K562 (cell line): Measurements from ENCODE around the gene SLPI. TPM values are rescaled to one million over a fixed set of nuclear protein-coding genes. Genes with fewer than 3 reads are reported as not detected.

Experiments used
- ATAC-seq: fragments of 200-7000 bp; cut with Tn5 transposase; 3 replicates; pipeline ENCODE4 v1.9.1; 2020; ENCODE audit warnings: moderate library complexity
- BruUV-seq: library from RNA; stranded (reverse); fragments of 400-500 nt; replicated peaks from 2 replicates; lab custom pipeline; 2021; lab: Mats Ljungman, UMichigan
- CTCF ChIA-PET: fragments of 300-600 bp; formaldehyde crosslinking; extraction: SDS; loops from one replicate; lab custom pipeline; 2021; ENCODE audit warnings: low intra/inter-chr PET ratio; lab: Yijun Ruan, JAX
- POLR2A ChIA-PET: fragments of 300-600, 350-650 bp; sonication (Branson Sonifier 250); formaldehyde crosslinking; extraction: SDS; loops from one replicate; lab custom pipeline; 2021; ENCODE audit warnings: antibody characterized with exemption, inconsistent platforms; lab: Yijun Ruan, JAX
- DNase-seq, 4 experiments: peaks; one replicate each; pipeline versions ENCODE4 v3.0.0 to v3.0.0-alpha.2; 2011 to 2018; ENCODE audit warnings: low spot score in 3 of 4, mixed read lengths in 3 of 4; ENCODE audit errors: extremely low read depth in 1 of 4
- FAIRE-seq: peaks from 2 replicates; lab custom pipeline; 2011; peaks lifted over from hg19 to GRCh38; lab: Jason Lieb, UNC
- H2AFZ ChIP-seq: 2 replicates; pipeline ENCODE4 v1.6.0; 2011; ENCODE audit warnings: low read depth, low read length, control low read depth, inconsistent platforms
- H3K27ac ChIP-seq: fragments of 200-600 bp; 3 replicates; pipeline ENCODE4 v1.8.0; 2011; ENCODE audit warnings: low read depth, mild to moderate bottlenecking, control low read depth, inconsistent platforms, low read length, moderate library complexity, mixed read lengths; ENCODE audit errors: extremely low read depth
- H3K27me3 ChIP-seq, 2 experiments: fragments of 300-600 bp in 1 of 2; 2 replicates in 1 of 2; 3 replicates in 1 of 2; pipeline versions ENCODE4 v1.6.0 to v1.8.0; 2011; ENCODE audit warnings: inconsistent platforms in 2 of 2, low read length in 2 of 2, mild to moderate bottlenecking in 1 of 2, mixed read lengths in 1 of 2, moderate library complexity in 1 of 2; ENCODE audit not compliant: control insufficient read depth in 2 of 2, insufficient read depth in 2 of 2
- H3K36me3 ChIP-seq: fragments of 300-600 bp; 3 replicates; pipeline ENCODE4 v1.8.0; 2011; ENCODE audit warnings: mild to moderate bottlenecking, low read length, inconsistent platforms; ENCODE audit not compliant: control insufficient read depth, insufficient read depth
- H3K4me1 ChIP-seq, 2 experiments: fragments of 200-600 bp in 1 of 2; replicated peaks in 1 of 2; 2 replicates in 1 of 2; 3 replicates in 1 of 2; pipeline versions ENCODE4 v1.5.1 to v1.8.0; 2011; ENCODE audit warnings: inconsistent platforms in 2 of 2, low read length in 2 of 2, mild to moderate bottlenecking in 1 of 2, mixed read lengths in 1 of 2, moderate library complexity in 1 of 2; ENCODE audit not compliant: control insufficient read depth in 2 of 2, insufficient read depth in 2 of 2
- H3K4me2 ChIP-seq: 2 replicates; pipeline ENCODE4 v1.6.1; 2011; ENCODE audit warnings: low read length, control low read depth, inconsistent platforms, mixed read lengths; ENCODE audit not compliant: insufficient read depth
- H3K4me3 ChIP-seq: fragments of 200-600 bp; sonication (generic), shearing (Covaris generic); 2 replicates; pipeline ENCODE4 v1.5.1; 2016; ENCODE audit warnings: control low read depth, inconsistent platforms
- H3K79me2 ChIP-seq: fragments of 200-600 bp; 3 replicates; pipeline ENCODE4 v1.8.0; 2011; ENCODE audit warnings: low read length, inconsistent platforms; ENCODE audit not compliant: control insufficient read depth, insufficient read depth
- H3K9ac ChIP-seq, 2 experiments: 2 replicates each; pipeline versions ENCODE4 v1.6.0 to v1.6.1; 2011; ENCODE audit warnings: low read depth in 2 of 2, low read length in 2 of 2, control low read depth in 1 of 2, inconsistent platforms in 1 of 2, mild to moderate bottlenecking in 1 of 2, mixed read lengths in 1 of 2; ENCODE audit not compliant: insufficient read depth in 1 of 2
- H3K9me1 ChIP-seq: one replicate; pipeline ENCODE4 v1.6.0; 2011; ENCODE audit warnings: inconsistent platforms, mild to moderate bottlenecking, low read length, moderate library complexity; ENCODE audit not compliant: control insufficient read depth, insufficient read depth
- H3K9me3 ChIP-seq: replicated peaks from 2 replicates; pipeline ENCODE4 v1.5.1; 2011; ENCODE audit warnings: low read depth, low read length, inconsistent platforms; ENCODE audit not compliant: control insufficient read depth, insufficient read depth
- H4K20me1 ChIP-seq: replicated peaks from 2 replicates; pipeline ENCODE4 v1.6.1; 2011; ENCODE audit warnings: low read length, inconsistent platforms, mixed read lengths; ENCODE audit not compliant: control insufficient read depth, insufficient read depth
- CBFB ChIP-seq: sonication (generic); formaldehyde crosslinking; IDR thresholded peaks from 2 replicates; pipeline ENCODE4 v1.4.0; 2020; ENCODE audit warnings: mild to moderate bottlenecking, missing genetic modification reagents
- CREB3L1 ChIP-seq: fragments of 450-650 bp; IDR thresholded peaks from 2 replicates; pipeline ENCODE4 v1.6.1; 2014; ENCODE audit warnings: low read depth, mild to moderate bottlenecking, moderate library complexity, borderline replicate concordance
- EGR1 ChIP-seq: fragments of 450-650 bp; conservative IDR thresholded peaks from 2 replicates; pipeline ENCODE4 v1.6.1; 2017; ENCODE audit warnings: mild to moderate bottlenecking
- KDM4B ChIP-seq, 2 experiments: fragments of 450-650 bp in 1 of 2; sonication (generic) in 1 of 2; IDR thresholded peaks; 2 replicates each; pipeline ENCODE4 v1.6.1; 2016 to 2017; ENCODE audit warnings: borderline replicate concordance in 2 of 2, antibody characterized with exemption in 1 of 2, low read depth in 1 of 2, mild to moderate bottlenecking in 1 of 2
- MAFG ChIP-seq: fragments of 450-650 bp; conservative IDR thresholded peaks from 2 replicates; pipeline ENCODE4 v1.6.1; 2016; ENCODE audit warnings: missing genetic modification characterization, missing compliant biosample characterization
- NFE2 ChIP-seq: IDR thresholded peaks from 2 replicates; pipeline ENCODE4 v1.6.1; 2014; ENCODE audit warnings: antibody characterized with exemption, low read depth
- PREB ChIP-seq: sonication (generic); formaldehyde crosslinking; IDR thresholded peaks from 2 replicates; pipeline ENCODE4 v1.8.1; 2023; ENCODE audit warnings: mild to moderate bottlenecking, missing genetic modification reagents
- SOX6 ChIP-seq: fragments of 450-650 bp; IDR thresholded peaks from 2 replicates; pipeline ENCODE4 v1.6.1; 2014; ENCODE audit warnings: mild to moderate bottlenecking
- SP1 ChIP-seq: sonication (generic); formaldehyde crosslinking; IDR thresholded peaks from 2 replicates; pipeline ENCODE4 v1.8.1; 2022; ENCODE audit warnings: mild to moderate bottlenecking, missing genetic modification reagents
- TCF15 ChIP-seq: fragments of 250-450 bp; sonication (Bioruptor Pico); IDR thresholded peaks from 2 replicates; pipeline ENCODE4 v1.8.0; 2022; ENCODE audit warnings: moderate library complexity, mild to moderate bottlenecking, inconsistent platforms
- TSC22D4 ChIP-seq: fragments of 450-650 bp; IDR thresholded peaks from 2 replicates; pipeline ENCODE4 v1.6.1; 2016; ENCODE audit warnings: missing genetic modification characterization, missing biosample characterization, control low read depth
- WGBS: fragments of 100-300 bp; shearing (Covaris generic); methylation state at CpG from one replicate; pipeline ENCODE4 v1.1.6; 2016; ENCODE audit warnings: low coverage, mixed read lengths; ENCODE audit not compliant: insufficient coverage; ENCODE audit errors: missing lambda C conversion rate; 5-methylcytosine and 5-hydroxymethylcytosine counted together
- in situ Hi-C: fragments of 300-500 bp; cut with MboI; formaldehyde crosslinking; loops from 4 replicates; pipeline ENCODE4 v1.15.0; 2018; ENCODE audit warnings: inconsistent platforms, mixed read lengths
- intact Hi-C: fragments of 100-400 bp; cut with micrococcal nuclease; formaldehyde crosslinking; loops from 2 replicates; pipeline ENCODE4 v1.14.2; 2022
- polyA plus RNA-seq, 8 experiments: library from polyadenylated mRNA; depleted of rRNA in 4 of 8; stranded (reverse) in 5 of 8; unstranded in 3 of 8; fragments of >200 nt; fragmentation: Nextera tagmentation in 2 of 8; fragmentation: Illumina TruSeq in 1 of 8; extraction: Ambion mirVana in 2 of 8; extraction: Trizol in 1 of 8; gene quantifications; 2 replicates each; pipeline versions ENCODE4 v1.2.1 to v1.2.3, GENCODE V29; 2011 to 2014; ENCODE audit warnings: inconsistent platforms in 1 of 8, missing spikeins in 1 of 8
- total RNA-seq, 7 experiments: library from RNA; depleted of rRNA in 6 of 7; stranded (reverse); fragments of >200 nt in 6 of 7; fragmentation: Illumina TruSeq in 2 of 7; extraction: Trizol in 2 of 7; gene quantifications; 2 replicates each; pipeline versions ENCODE4 v1.2.1 to v1.2.3, GENCODE V29; 2011 to 2021; ENCODE audit warnings: low replicate concordance in 1 of 7
- TF ChIP-seq, protein P1 (sequence below): sonication (generic); formaldehyde crosslinking; IDR thresholded peaks from 2 replicates; pipeline ENCODE4 v1.8.1; 2023; ENCODE audit warnings: mild to moderate bottlenecking, missing genetic modification reagents
- TF ChIP-seq, protein P2 (sequence below), 2 experiments: IDR thresholded peaks; 2 replicates each; pipeline ENCODE4 v1.6.1; 2011; ENCODE audit warnings: borderline replicate concordance in 1 of 2, control low read depth in 1 of 2, low read depth in 1 of 2, low read length in 1 of 2, mild to moderate bottlenecking in 1 of 2, mixed read lengths in 1 of 2, moderate library complexity in 1 of 2; ENCODE audit not compliant: insufficient read depth in 1 of 2, insufficient read length in 1 of 2, poor library complexity in 1 of 2, severe bottlenecking in 1 of 2; ENCODE audit errors: extremely low read depth in 1 of 2

Gene SLPI
- total and polyA plus RNA-seq, 9 of the 15 experiments (the other 6 are each of a cell fraction or from before 2014, with no cell fraction given) = 0.78 TPM; not detected in 8

- no peak overlapping the region for H3K9ac ChIP-seq
- H4K20me1 ChIP-seq = no peaks in the 10 kb centered on the region
- CTCF ChIA-PET = no interaction called here
- H3K4me1 ChIP-seq = no peaks in the 10 kb centered on the region
- H3K36me3 ChIP-seq = no peaks in the 10 kb centered on the region
- no peaks in the 10 kb centered on the region for H3K9me1 ChIP-seq
- H3K9me3 ChIP-seq = no peaks in the 10 kb centered on the region
- WGBS = 1% methylated on average over 5 of the region's 6 CpGs
- intact Hi-C loops (no loop called here), in situ Hi-C loops (no loop called here)
- no peak overlapping the region for H3K4me3 ChIP-seq
- POLR2A ChIA-PET = no interaction called here
- no peak overlapping the region for H3K27ac ChIP-seq
- no TSS peak for BruUV-seq
- FAIRE-seq (no peak), DNase-seq (no peak), ATAC-seq (no peak)
- peaks cover 3 to 4% of the 10 kb centered on the region in 2 experiments; a peak in 2 of 5 replicates for H3K27me3 ChIP-seq
- H3K4me2 ChIP-seq = no peak overlapping the region
- no peaks in the 10 kb centered on the region for H3K79me2 ChIP-seq
- H2AFZ ChIP-seq = no peak overlapping the region
- TF ChIP-seq EGR1 (no peak), SP1 (CRISPR knock-in tag) (no peak), MAFG (tag) (no peak), TSC22D4 (tag) (no peak), NFE2 (no peak), CBFB (CRISPR knock-in tag) (no peak), SOX6 (no peak), PREB (CRISPR knock-in tag) (no peak), CREB3L1 (no peak), TCF15 (CRISPR knock-in tag) (no peak), KDM4B (IDR thresholded peaks at IDR 0.05; ENCODE audit: borderline replicate concordance in 2 of 2, low read depth in 1 of 2) (no peak)
- TF ChIP-seq, protein P1, sequence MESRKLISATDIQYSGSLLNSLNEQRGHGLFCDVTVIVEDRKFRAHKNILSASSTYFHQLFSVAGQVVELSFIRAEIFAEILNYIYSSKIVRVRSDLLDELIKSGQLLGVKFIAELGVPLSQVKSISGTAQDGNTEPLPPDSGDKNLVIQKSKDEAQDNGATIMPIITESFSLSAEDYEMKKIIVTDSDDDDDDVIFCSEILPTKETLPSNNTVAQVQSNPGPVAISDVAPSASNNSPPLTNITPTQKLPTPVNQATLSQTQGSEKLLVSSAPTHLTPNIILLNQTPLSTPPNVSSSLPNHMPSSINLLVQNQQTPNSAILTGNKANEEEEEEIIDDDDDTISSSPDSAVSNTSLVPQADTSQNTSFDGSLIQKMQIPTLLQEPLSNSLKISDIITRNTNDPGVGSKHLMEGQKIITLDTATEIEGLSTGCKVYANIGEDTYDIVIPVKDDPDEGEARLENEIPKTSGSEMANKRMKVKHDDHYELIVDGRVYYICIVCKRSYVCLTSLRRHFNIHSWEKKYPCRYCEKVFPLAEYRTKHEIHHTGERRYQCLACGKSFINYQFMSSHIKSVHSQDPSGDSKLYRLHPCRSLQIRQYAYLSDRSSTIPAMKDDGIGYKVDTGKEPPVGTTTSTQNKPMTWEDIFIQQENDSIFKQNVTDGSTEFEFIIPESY (CRISPR knock-in tag) = no peak
- TF ChIP-seq, protein P2, sequence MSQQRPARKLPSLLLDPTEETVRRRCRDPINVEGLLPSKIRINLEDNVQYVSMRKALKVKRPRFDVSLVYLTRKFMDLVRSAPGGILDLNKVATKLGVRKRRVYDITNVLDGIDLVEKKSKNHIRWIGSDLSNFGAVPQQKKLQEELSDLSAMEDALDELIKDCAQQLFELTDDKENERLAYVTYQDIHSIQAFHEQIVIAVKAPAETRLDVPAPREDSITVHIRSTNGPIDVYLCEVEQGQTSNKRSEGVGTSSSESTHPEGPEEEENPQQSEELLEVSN (IDR thresholded peaks at IDR 0.05; ENCODE audit: borderline replicate concordance in 1 of 2, extremely low read depth in 1 of 2, insufficient read depth in 1 of 2, insufficient read length in 1 of 2, low read depth in 1 of 2, low read length in 1 of 2, poor library complexity in 1 of 2, severe bottlenecking in 1 of 2) = no peak
Measured at GRCh38 chr20:45246109-45246508, 8.3 kb downstream of the SLPI start.
